ENCODE results near the gene PANK2.
"Not testable (repeated sequence)": the region's sequence is repeated elsewhere in the genome, so short reads cannot be mapped to it uniquely, and the experiment has no call there.

Gene PANK2

GRCh38 chr20:3901706-3902440, 12.7 kb downstream of the PANK2 start:
- no peak for DNase-seq

DNA sequence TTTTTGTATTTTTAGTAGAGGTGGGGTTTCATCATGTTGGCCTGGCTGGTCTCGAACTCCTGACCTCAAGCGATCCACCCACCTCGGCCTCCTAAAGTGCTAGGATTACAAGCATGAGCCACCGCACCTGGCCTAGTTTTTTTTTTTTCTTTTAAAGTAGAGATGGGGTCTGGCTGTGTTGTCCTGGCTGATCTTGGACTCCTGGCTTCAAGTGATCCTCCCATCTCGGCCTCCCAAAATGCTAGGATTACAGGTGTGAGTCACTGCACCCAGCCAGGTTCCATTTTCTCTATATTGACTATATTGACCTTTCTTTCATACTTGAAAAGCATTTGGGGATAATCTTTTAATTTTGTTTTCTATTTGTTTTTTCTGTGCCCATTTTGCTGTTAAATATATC, 13.3 kb downstream of the PANK2 start:
- DNase-seq, result no peak

- DNase-seq, result no peak
Observed at GRCh38 chr20:3904224-3904623, 15.0 kb downstream of the PANK2 start.

DNA sequence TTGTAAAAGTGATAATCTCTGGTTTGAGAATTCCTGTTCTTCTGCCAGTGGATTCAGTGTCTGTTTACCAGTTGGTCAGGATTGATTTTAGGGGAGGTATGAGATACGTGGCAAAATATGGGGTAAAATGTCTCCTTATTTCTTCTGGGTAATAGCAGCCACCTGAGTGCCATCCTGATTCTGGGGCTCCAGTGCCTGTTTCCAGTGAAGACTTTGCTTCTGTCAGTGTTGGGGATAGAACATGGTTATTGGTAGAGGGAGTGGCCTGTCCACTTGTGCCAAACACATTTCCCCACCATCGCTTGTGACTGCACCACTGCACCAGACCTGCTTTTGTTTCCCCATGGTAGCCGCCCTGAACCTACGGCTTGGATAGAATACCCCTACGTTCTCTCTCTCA, 15.7 kb downstream of the PANK2 start:
- DNase-seq, result no peak

DNA sequence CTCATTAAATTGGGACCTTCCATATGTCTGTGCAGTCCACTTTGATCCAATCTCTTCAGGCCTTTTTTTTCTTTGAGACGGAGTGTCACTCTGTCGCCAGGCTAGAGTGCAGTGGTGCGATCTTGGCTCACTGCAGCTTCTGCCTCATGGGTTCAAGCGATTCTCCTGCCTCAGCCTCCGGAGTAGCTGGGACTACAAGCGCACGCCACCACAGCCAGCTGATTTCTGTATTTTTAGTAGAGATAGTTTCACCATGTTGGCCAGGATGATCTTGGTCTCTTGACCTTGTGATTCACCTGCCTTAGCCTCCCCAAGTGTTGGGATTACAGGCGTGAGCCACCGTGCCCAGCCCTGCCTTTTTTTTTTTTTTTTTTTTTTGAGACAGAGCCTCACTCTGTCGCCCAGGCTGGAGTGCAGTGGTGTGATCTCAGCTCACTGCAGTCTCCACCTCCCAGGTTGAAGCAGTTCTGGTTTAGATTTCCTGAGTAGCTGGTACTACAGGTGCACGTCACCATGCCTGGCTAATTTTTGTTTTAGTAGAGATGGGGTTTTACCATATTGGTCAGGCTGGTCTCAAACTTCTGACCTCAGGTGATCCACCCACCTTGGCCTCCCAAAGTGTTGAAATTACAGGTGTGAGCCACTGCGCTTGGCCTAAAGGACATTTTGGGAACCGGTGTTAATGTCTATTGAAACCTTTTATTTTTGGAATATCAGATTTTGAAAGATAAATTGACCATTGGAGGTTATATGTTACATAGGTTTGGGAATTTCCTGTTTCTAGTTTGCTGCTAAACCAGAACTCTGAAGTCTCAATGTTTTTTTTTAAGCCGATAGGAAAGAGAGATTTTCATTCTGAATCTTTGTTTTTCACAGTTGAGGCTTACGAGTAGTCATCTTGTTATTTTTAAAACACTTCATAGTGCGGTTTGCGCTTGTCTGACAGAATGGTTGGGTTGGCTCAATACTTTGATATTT, 17.8 kb downstream of the PANK2 start:
- DNase-seq, result not testable (repeated sequence)

DNA sequence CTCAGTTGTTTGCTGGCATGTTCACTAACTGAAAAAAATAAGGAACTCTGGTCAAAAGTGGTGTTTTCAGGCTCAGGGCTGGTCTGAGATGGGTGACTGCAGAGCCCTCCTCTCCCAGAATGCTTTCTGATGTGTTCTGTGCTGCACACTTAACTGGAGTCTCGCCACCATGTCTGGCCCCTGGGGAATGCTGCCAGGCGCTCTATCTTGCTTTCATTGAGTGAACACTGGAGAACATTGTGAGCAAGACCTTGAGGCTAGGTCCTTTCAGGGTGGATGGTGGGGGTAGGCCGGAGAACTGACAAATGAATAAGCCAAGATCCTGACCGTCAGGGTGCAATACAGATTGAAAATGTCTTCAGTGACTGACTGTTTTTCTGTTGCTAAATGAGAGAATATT, 19.5 kb downstream of the PANK2 start:
- DNase-seq, result no peak

GRCh38 chr20:3909952-3910366, 20.8 kb downstream of the PANK2 start:
- no peak for DNase-seq

GRCh38 chr20:3910853-3911252, 21.7 kb downstream of the PANK2 start:
- DNase-seq, result no peak

- no peak for DNase-seq
Observed at GRCh38 chr20:3911956-3912355, 22.8 kb downstream of the PANK2 start.

- no peak for DNase-seq
Observed at GRCh38 chr20:3914446-3914845, 25.3 kb downstream of the PANK2 start.

GRCh38 chr20:3915691-3916090, 26.5 kb downstream of the PANK2 start:
- DNase-seq, result no peak

DNA sequence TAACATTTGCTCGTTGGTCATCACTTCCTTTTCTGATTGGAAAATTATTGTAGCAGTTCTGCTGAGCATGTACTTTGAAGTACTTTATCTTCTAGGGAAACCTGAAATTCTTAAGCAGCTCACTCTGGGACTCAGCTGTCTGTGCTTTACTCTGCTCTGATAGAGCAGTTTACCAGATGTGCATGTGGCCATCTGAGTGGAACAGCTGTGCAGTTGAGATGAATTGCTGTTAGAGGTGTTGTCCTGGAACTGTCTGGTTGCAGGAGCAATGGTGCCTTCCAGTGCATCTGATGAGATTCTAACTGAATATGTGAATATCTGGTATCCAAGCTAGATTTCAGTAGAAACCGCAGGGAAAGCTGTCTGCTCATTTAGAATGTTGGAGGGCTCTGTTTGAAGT, 27.2 kb downstream of the PANK2 start:
- DNase-seq, result no peak

DNA sequence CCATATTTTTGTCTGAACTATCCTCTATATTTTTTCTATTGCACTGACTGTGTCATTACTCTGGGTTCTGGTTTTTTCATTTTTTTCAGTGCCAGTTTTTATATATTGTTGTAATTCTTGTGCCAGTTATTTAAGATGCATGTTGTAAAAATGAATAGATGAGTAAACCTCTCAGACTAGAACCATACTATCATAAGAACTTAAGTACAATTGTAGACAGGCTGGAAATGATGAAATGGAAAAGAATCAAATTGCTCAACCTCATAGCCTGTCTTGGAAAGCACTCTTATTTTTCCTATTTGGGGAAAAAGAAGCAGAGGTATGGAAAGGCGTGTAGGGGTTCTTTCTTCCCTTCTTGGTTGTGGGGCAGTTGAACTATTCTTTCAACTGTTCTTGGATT, 30.2 kb downstream of the PANK2 start:
- no peak for DNase-seq

DNA sequence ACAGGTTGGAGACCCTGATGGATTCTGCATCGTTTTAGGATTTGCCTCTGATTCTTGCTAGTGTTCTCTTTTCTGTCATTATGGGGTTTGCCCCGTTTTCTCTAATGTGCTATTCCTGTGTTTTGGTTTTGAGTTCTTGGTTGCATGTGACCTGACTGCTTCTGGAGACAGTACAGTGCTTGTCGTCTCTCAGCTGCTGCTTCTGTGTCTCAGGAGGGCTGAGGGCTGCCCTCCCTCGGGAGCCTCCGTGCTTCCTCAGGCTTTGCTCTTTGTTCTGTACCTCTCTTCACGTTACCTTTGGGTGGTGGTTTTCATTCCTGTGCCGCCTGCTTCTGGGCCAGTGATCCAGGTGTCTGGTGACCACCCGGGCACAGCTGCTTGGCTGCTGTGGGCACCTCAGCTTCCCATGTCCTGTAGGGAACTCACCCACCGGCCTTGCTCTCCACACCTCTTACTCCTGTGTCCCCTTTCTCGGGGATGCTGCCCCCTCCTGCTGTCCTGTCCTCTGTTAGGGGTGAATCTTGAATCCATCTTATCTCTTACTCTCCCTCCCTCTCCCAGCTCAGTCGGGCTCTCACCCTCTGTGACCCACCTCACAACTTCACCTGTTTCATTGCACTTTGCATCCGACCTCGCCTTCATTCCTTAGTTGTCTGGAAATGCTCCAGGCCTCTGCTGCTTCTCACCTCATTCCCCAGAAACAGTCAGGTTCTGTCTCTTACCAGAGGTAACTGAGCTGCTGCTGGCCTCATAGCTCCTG, 33.2 kb downstream of the PANK2 start:
- DNase-seq, result no peak

GRCh38 chr20:3922983-3923339, 33.8 kb downstream of the PANK2 start:
- no peak for DNase-seq

DNA sequence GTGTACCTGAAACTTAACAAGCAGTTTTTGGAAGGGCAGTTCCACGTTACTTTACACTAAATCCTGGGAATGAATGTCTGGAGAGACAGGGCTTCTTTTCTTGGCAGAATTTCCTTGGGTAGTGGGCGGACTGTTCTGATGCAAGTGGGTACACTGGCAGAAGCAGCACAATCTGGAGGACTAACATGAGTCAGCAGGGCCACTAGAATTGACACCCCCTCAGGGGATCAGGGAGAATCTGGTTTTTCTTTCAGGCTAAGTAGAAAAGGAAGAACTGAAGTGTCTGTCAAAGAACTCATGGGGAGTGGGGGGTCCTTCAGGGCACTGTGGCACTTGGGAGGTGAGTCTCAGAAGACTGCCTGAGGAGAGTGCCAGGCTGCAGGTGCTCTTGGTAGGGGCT, 34.6 kb downstream of the PANK2 start:
- no peak for DNase-seq

GRCh38 chr20:3924304-3925112, 35.3 kb downstream of the PANK2 start:
- DNase-seq, result no peak

- DNase-seq, result no peak
Observed at GRCh38 chr20:3925113-3925695, 36.0 kb downstream of the PANK2 start.

DNA sequence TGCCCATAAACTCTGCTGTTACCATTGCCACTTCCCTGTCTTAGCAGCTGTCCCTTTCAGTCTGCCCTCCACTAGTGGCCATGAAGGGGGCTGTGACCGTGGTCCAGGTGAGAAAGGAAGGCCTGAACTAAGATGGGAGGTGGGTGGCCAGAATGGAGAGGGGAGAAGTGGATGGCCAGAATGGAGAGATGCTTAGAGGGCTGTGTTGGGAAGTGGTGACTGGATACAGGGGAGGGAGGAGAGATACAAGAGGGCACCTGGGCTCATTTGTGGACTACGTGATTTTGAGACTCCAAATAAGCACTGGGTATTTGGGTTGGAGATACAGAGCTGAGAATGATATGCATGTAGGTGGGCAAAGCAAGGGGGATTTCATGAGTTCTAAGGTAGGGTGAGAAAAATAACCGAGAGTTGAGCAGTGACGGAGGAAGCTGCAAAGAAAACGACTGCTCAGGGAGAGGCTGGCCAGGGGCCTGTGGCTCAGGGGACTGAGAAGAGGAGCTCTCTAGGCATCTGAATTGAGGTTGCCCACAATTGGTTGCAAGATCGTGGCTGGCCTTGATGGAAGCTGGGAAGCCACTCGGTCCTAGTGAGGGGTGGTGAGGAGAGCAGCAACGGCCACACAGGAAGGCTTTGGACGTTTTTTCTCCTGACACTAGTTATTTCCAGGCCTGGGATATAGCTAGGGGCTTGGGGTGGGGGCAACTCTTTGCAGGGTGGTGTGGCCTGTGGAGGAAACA, 36.9 kb downstream of the PANK2 start:
- DNase-seq, result no peak

- no peak for DNase-seq
Observed at GRCh38 chr20:3927486-3928291, 38.5 kb downstream of the PANK2 start.

DNA sequence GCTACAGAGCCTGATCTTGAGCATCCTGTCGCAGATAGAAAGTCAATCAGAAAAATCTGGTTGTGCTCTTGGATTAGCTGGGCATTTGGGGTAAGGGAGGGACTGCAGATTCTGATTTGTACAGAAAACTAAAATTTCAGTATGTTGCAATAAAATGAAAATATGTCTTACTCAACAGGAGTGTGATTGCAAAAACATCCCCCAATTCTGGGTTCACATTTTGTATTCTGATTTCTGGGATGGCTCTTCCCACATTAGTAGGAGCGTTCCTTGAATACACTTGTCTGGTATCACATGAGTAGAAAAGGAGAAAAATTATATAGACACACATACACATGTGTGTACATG, 40.5 kb downstream of the PANK2 start:
- no peak for DNase-seq

Measured in activated CD4-positive, alpha-beta T cell treated with anti-CD3 and anti-CD28 coated beads for 1 hour (primary cell).